ENCODE results near the gene DNAH8. TPM values are rescaled to one million over a fixed set of nuclear protein-coding genes. Genes with fewer than 3 reads are reported as not detected.

The DNAH8 gene
- total RNA-seq, result 0.05 to 0.24 TPM (median 0.15 TPM) in 3 replicates
- long read RNA-seq, result 0 reads

- Mint-ChIP-seq H3K36me3 (ENCODE audit: low read depth) (peaks cover 1% of the 10 kb centered on the region), H3K9me3 (ENCODE audit: low read depth) (peaks cover 3% of the 10 kb centered on the region), H3K4me3 (ENCODE audit: unreplicated experiment) (no peak within 1 kb of the TSS), H3K4me1 (ENCODE audit: low read depth) (no peaks in the 10 kb centered on the region), H3K27ac (ENCODE audit: unreplicated experiment) (no peak within 1 kb of the TSS), H3K27me3 (ENCODE audit: low read depth) (peaks cover 24% of the 10 kb centered on the region)
- no peak for DNase-seq (ENCODE audit: low spot score)
- TF ChIP-seq CTCF (IDR thresholded peaks at IDR 0.05), result no peak
Measured at GRCh38 chr6:38715016-38715689, at the start of gene DNAH8. TSS of gene DNAH8 (plus strand) at chr6:38715311. CDS start at chr6:38722810, 7,499 bp downstream.

- Mint-ChIP-seq H3K27me3 (ENCODE audit: low read depth) (no peaks in the 10 kb centered on the region), H3K4me1 (ENCODE audit: low read depth) (peaks cover 4% of the 10 kb centered on the region), H3K27ac (ENCODE audit: unreplicated experiment) (no peak overlapping the region), H3K36me3 (ENCODE audit: low read depth) (peaks cover 15% of the 10 kb centered on the region), H3K4me3 (ENCODE audit: unreplicated experiment) (no peak overlapping the region), H3K9me3 (ENCODE audit: low read depth) (no peaks in the 10 kb centered on the region)
- peak; percentile 87 for TF ChIP-seq CTCF (IDR thresholded peaks at IDR 0.05)
- DNase-seq (ENCODE audit: low spot score), result no peak
Measured at GRCh38 chr6:38671885-38672467, 43.1 kb upstream of the DNAH8 start.

- H3K27ac Mint-ChIP-seq (ENCODE audit: unreplicated experiment), result no peak overlapping the region
- H3K4me1 Mint-ChIP-seq (ENCODE audit: low read depth), result peaks cover 4% of the 10 kb centered on the region
- H3K27me3 Mint-ChIP-seq (ENCODE audit: low read depth), result no peaks in the 10 kb centered on the region
- H3K36me3 Mint-ChIP-seq (ENCODE audit: low read depth), result peaks cover 19% of the 10 kb centered on the region
- DNase-seq (ENCODE audit: low spot score), result no peak
- no peaks in the 10 kb centered on the region for H3K9me3 Mint-ChIP-seq (ENCODE audit: low read depth)
- TF ChIP-seq CTCF (IDR thresholded peaks at IDR 0.05), result no peak
- H3K4me3 Mint-ChIP-seq (ENCODE audit: unreplicated experiment), result no peak overlapping the region
Measured at GRCh38 chr6:38673397-38674165, 41.5 kb upstream of the DNAH8 start.

- Mint-ChIP-seq H3K27ac (ENCODE audit: unreplicated experiment) (no peak overlapping the region), H3K36me3 (ENCODE audit: low read depth) (peaks cover 24% of the 10 kb centered on the region), H3K4me1 (ENCODE audit: low read depth) (no peaks in the 10 kb centered on the region), H3K9me3 (ENCODE audit: low read depth) (no peaks in the 10 kb centered on the region), H3K4me3 (ENCODE audit: unreplicated experiment) (no peak overlapping the region), H3K27me3 (ENCODE audit: low read depth) (no peaks in the 10 kb centered on the region)
- DNase-seq (ENCODE audit: low spot score), result no peak
- no peak for TF ChIP-seq CTCF (IDR thresholded peaks at IDR 0.05)
Measured at GRCh38 chr6:38676236-38676973, 38.7 kb upstream of the DNAH8 start.

All from chondrocyte (in vitro differentiated cells).